DMS53 (cell line): ENCODE results near the gene EIF5AL1.
"Not testable (repeated sequence)": the region's sequence is repeated elsewhere in the genome, so short reads cannot be mapped to it uniquely, and the experiment has no call there.

Experiments
- DNase-seq: peaks from one replicate; lab custom pipeline; 2025; lab: John Stamatoyannopoulos, UW

The EIF5AL1 gene

GRCh38 chr10:79511891-79512583, at the start of gene EIF5AL1:
TSS of gene EIF5AL1 (plus strand) at chr10:79512533. CDS start at chr10:79512650, 117 bp downstream.
- DNase-seq, result not testable (repeated sequence)

GRCh38 chr10:79463578-79464496, 48.5 kb upstream of the EIF5AL1 start:
- DNase-seq, result no peak

- no peak for DNase-seq
Measured at GRCh38 chr10:79465341-79465740, 47.0 kb upstream of the EIF5AL1 start.

- DNase-seq, result no peak
Measured at GRCh38 chr10:79468015-79468560, 44.2 kb upstream of the EIF5AL1 start.

- DNase-seq, result no peak
Measured at GRCh38 chr10:79468841-79469585, 43.3 kb upstream of the EIF5AL1 start.

- no peak for DNase-seq
Measured at GRCh38 chr10:79470096-79470495, 42.2 kb upstream of the EIF5AL1 start.

GRCh38 chr10:79471776-79472175, 40.6 kb upstream of the EIF5AL1 start:
- no peak for DNase-seq

- no peak for DNase-seq
Measured at GRCh38 chr10:79472449-79472848, 39.9 kb upstream of the EIF5AL1 start.

- DNase-seq, result no peak
Measured at GRCh38 chr10:79472951-79473350, 39.4 kb upstream of the EIF5AL1 start.

GRCh38 chr10:79473496-79474095, 38.7 kb upstream of the EIF5AL1 start:
- DNase-seq, result no peak

- no peak for DNase-seq
Measured at GRCh38 chr10:79475119-79475653, 37.1 kb upstream of the EIF5AL1 start.

GRCh38 chr10:79475877-79476276, 36.5 kb upstream of the EIF5AL1 start:
- no peak for DNase-seq

- no peak for DNase-seq
Measured at GRCh38 chr10:79476645-79477044, 35.7 kb upstream of the EIF5AL1 start.

GRCh38 chr10:79477456-79477855, 34.9 kb upstream of the EIF5AL1 start:
- no peak for DNase-seq

- DNase-seq, result no peak
Measured at GRCh38 chr10:79479283-79479909, 32.9 kb upstream of the EIF5AL1 start.

- DNase-seq, result no peak
Measured at GRCh38 chr10:79482304-79482703, 30.0 kb upstream of the EIF5AL1 start.

- DNase-seq, result no peak
Measured at GRCh38 chr10:79482741-79483140, 29.6 kb upstream of the EIF5AL1 start.

GRCh38 chr10:79483299-79483698, 29.0 kb upstream of the EIF5AL1 start:
- no peak for DNase-seq

GRCh38 chr10:79483948-79484347, 28.4 kb upstream of the EIF5AL1 start:
- no peak for DNase-seq

- no peak for DNase-seq
Measured at GRCh38 chr10:79484476-79484875, 27.9 kb upstream of the EIF5AL1 start.
